NK-92 (cell line): ENCODE results near the gene TMEM272.
A peak's percentile ranks its signal among the peaks of the same experiment; 100 is the strongest.

Source experiments
- DNase-seq: peaks from one replicate; lab custom pipeline; 2025; ENCODE audit not compliant: unreplicated experiment; lab: John Stamatoyannopoulos, UW

Gene TMEM272

DNA sequence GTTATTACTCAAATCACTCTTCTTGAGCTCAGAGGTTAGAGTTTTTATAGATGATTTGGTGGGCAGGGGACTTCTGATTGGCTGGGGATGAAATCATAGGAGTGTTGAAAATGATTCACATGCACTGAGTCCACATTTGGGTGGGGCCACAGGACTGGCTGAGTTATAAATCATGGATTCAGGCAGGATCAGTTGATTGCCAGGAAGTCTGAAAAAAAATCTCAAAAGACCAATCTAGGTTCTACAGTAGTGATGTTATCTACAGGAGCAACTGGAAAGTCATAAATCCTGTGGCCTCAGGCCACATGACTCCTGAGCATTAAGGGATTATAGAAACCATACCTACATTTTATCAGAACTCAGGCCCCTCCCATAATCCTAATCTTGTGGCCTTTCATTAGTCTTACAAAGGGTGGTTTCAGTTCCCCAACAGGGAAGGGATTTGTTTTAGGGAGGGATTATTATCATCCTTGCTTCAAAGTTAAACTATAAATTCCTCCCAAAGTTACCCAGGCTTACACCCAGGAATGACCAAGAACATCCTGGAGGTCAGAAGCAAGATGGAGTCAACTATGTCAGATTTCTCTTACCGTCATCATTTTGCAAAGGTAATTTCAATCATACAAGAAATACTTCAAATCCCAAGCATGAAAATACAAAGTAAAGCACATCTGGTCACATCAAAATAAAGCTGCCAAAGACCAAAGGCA lies 11.2 kb upstream of the TMEM272 start:
- no peak for DNase-seq

- DNase-seq, result no peak
Measured at GRCh38 chr13:51849145-51850101, 4.4 kb upstream of the TMEM272 start.

GRCh38 chr13:51848674-51849073 lies 3.7 kb upstream of the TMEM272 start:
- no peak for DNase-seq

- no peak for DNase-seq
Measured at GRCh38 chr13:51846756-51847155, 1.8 kb upstream of the TMEM272 start.

DNA sequence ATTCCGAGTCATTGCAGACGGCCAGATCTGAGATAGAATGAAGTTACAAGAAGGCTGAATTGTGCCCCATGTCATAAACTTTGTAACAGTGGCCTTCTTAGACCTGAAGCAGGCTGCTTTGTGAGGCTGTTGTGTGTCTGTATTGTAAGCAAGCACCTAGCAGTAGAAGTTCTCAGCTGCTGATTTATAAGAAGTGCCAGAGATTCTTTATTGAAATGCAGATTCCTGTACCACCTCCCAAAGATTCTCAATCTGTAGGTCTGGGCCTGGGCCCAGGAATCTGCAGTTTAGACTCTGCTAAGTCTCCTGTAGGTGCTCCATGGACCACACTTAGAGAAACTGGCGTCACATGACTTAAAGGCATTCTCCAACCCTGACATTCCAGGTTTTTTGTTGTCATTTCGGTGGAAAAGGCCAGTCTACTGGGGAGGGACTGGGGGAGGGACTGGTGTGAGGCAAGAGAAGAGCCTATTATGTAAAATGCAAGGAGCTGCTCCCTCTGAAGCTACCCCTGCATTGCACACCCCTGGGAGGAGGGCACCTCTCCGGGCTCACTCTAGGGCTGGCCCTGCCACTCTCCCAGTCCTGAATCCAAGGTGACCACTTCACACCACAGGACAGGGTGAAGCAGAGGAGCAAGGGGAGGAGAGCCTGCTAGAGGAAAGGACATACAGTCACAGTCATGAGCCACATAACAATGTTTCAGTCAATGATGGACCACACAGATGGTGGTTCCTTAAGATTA lies 769 bp upstream of the TMEM272 start:
- no peak for DNase-seq

DNA sequence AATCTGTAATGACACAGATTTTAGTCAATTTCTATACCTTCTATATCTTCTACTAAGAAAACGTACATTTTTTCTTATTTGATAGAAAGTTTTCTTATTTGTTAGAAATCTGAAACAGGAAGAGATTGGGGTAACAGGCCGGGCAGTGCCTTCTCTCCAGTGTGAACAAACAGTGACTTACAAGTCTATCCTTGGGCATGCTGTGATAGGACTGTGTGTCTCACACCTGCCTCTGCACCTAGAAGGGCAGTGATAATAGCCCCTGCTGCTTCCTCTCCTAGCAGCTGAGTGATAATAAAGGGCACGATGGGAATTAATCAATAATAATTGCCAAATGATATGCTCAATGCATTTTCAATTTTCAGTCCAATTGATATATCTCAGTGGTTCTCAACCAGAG lies 1.4 kb downstream of the TMEM272 start:
- DNase-seq, result no peak

DNA sequence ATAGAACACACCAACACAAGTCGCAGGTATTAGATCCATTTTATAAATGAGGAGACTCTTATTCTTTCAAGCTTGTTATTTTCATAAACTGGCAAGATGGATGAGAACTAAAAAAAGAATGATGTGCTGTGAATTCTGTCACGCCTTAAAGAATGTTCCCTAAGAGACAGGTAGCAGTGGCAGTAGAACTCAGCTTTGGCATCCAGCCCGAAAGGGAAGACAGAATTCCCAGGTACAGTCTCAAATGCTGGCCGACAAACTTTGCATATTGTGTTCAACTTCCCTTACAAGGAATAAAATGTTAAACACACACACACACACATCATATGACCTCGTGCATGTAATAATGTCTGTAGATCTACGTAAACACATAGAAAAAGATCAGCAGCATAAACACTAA lies 3.2 kb downstream of the TMEM272 start:
- DNase-seq, result no peak

- DNase-seq, result no peak
Measured at GRCh38 chr13:51840917-51841316, 4.1 kb downstream of the TMEM272 start.

- DNase-seq, result no peak
Measured at GRCh38 chr13:51839711-51840540, 5.1 kb downstream of the TMEM272 start.

GRCh38 chr13:51838240-51838846 lies 6.6 kb downstream of the TMEM272 start:
- DNase-seq, result no peak

DNA sequence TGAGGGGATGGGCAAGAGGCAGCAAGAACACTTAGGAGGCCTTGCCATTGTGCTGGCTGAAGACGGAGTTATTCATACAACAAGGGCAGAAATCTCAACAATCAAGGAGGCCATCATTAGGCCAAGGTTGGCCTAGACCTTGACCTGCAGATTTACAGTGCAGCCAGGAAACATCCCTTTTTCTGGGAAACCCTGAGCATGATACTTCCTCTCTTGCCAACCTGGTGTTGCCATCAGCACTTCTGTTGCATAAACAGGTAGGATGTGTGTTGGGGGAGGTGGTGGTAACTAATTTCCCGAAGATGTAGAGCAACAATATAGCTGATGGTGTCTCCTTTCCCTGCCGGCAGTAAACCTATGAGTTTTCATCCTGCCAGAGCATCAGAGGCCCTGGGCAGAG lies 8.0 kb downstream of the TMEM272 start:
- DNase-seq, result no peak

DNA sequence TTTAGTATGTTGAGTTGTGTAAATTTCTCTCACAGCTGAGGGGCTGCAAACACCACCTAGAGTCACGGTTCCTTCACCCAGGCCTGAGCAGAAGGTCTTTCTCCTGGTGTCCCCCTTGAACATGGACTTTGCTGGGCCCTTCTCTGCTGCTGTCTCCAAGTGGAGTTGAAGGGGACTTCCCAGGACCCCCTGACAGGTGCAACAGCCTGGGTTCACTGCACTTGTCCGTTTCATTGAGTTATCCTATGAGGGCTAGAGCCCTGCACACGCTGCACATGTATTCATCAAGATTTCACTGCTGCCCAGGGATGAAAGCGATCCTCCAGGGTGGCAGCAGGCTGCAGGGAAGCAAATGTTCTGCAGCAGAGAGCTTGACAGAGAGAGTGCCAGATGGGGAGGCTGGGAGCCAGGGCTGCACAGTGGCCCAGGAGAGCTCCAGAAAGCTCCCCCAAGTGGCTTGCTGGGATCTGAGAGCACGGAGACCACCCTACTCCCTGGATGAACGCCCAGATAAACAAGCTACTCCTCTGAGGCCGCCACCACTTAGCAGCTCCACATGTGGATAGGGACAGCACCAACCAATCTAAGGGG lies 10.3 kb downstream of the TMEM272 start:
- DNase-seq, result no peak

GRCh38 chr13:51833980-51834379 lies 11.0 kb downstream of the TMEM272 start:
- no peak for DNase-seq

DNA sequence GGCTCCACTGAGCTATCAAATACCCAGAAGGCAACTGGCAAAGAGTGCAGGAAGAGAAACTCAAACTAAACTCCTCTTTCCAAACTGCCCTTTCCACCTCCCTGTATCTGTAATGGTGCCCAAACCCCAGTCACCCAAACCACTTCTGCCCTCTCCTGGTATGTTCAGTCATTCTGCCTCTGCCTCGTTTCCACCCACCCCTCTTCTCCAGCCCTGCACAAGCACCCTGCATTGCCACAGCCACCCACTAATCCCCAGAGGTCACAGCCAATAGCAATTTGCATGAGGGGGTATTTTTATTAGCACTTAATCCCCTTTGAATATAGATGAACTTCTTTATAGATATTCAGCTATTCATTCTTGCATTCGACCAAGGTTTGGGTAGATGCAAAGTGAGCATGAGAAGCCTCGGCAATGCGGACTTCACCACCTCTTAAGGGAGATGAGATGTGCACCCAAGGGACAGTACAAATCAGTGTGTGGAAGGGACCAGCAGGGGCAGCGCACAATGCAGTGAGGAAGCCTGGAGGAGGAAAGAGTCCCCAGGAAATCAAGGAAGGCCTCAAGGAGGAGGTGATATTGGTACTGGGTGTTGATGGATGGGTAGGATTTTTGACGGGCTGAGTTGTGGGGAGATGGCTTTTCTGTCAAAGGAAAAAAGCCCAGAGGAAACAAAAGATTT lies 12.4 kb downstream of the TMEM272 start:
- DNase-seq, result peak; percentile 4

DNA sequence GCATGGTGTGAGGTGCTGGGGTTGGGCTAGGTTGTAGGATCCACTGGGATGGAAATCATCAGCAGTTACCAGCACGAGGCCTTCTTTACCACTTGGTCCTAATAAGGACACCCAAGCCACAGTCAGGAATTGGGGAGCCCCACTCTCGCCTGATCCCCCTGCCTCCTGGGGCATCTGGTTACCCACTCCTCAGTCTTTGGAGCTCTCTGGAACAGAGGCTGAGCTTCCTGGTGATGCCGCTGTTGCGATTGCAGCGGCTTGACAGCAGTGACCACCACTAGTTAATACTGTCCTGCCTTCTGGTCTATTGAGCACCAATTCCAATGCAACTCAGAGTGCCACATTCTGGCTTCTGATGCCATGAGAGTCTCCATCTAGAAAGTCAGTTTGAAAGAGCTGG lies 13.5 kb downstream of the TMEM272 start:
- no peak for DNase-seq

- DNase-seq, result no peak
Measured at GRCh38 chr13:51829568-51829899, 15.4 kb downstream of the TMEM272 start.

- DNase-seq, result no peak
Measured at GRCh38 chr13:51828730-51829567, 16.0 kb downstream of the TMEM272 start.

GRCh38 chr13:51827254-51827653 lies 17.7 kb downstream of the TMEM272 start:
- no peak for DNase-seq

DNA sequence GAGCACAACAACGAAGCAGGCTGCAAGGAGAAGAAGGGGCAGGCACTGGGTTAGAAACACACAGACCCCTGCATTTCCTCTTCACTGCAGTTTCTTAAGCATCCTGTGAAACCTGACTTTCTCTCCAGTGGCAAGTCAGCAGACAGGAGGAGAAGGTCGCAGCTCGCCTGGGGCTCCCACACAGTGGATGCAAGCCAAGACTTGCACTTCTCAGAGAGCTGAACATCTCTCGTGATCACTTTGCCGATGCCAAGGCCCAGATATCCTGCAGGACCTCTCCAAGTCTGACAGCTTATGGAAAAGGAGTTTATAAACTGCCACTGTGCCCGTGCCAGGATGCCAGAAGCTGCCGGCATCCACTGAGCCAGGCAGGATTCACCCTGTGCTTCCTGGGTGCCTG lies 18.4 kb downstream of the TMEM272 start:
- DNase-seq, result no peak
